Epidermal melanocyte (primary cell): ENCODE results near the gene GRID2.
"Not testable (repeated sequence)": the region's sequence is repeated elsewhere in the genome, so short reads cannot be mapped to it uniquely, and the experiment has no call there.

Experiments used
- DNase-seq: peaks from one replicate; pipeline ENCODE4 v3.0.0; 2011; ENCODE audit warnings: low spot score; ENCODE audit not compliant: insufficient read length

Gene GRID2

GRCh38 chr4:93649828-93650227 is 1346.1 kb downstream of the GRID2 start:
- DNase-seq: no peak

- no peak for DNase-seq
These were observed 1350.4 kb downstream of the GRID2 start for GRCh38 chr4:93654211-93654610.

- DNase-seq: no peak
These were observed 1353.8 kb downstream of the GRID2 start for GRCh38 chr4:93657527-93657926.

GRCh38 chr4:93658443-93658842 is 1354.7 kb downstream of the GRID2 start:
- no peak for DNase-seq

- no peak for DNase-seq
These were observed 1355.9 kb downstream of the GRID2 start for GRCh38 chr4:93659629-93660028.

- DNase-seq: no peak
These were observed 1356.3 kb downstream of the GRID2 start for GRCh38 chr4:93660036-93660435.

GRCh38 chr4:93670434-93670833 is 1366.7 kb downstream of the GRID2 start:
- no peak for DNase-seq

GRCh38 chr4:93671093-93671492 is 1367.3 kb downstream of the GRID2 start:
- no peak for DNase-seq

GRCh38 chr4:93676937-93677336 is 1373.2 kb downstream of the GRID2 start:
- DNase-seq: not testable (repeated sequence)

- DNase-seq: no peak
These were observed 1380.8 kb downstream of the GRID2 start for GRCh38 chr4:93684571-93684970.

- DNase-seq: no peak
These were observed 1383.5 kb downstream of the GRID2 start for GRCh38 chr4:93687304-93687703.

GRCh38 chr4:93688978-93689377 is 1385.2 kb downstream of the GRID2 start:
- no peak for DNase-seq

- no peak for DNase-seq
These were observed 1389.4 kb downstream of the GRID2 start for GRCh38 chr4:93693141-93693540.

GRCh38 chr4:93698686-93699085 is 1394.9 kb downstream of the GRID2 start:
- no peak for DNase-seq

GRCh38 chr4:93700571-93700970 is 1396.8 kb downstream of the GRID2 start:
- DNase-seq: no peak

- no peak for DNase-seq
These were observed 1406.5 kb downstream of the GRID2 start for GRCh38 chr4:93710101-93710846.

- DNase-seq: no peak
These were observed 1407.2 kb downstream of the GRID2 start for GRCh38 chr4:93710847-93711430.

GRCh38 chr4:93718233-93718632 is 1414.5 kb downstream of the GRID2 start:
- no peak for DNase-seq

GRCh38 chr4:93719552-93719951 is 1415.8 kb downstream of the GRID2 start:
- no peak for DNase-seq

- no peak for DNase-seq
These were observed 1418.7 kb downstream of the GRID2 start for GRCh38 chr4:93722446-93722845.

GRCh38 chr4:93730251-93730650 is 1426.5 kb downstream of the GRID2 start:
- DNase-seq: no peak

GRCh38 chr4:93730760-93731159 is 1427.0 kb downstream of the GRID2 start:
- DNase-seq: no peak

GRCh38 chr4:93731456-93731855 is 1427.7 kb downstream of the GRID2 start:
- DNase-seq: no peak
